B cell (primary cell): Measurements from ENCODE around the gene AVP. TPM values are rescaled to one million over a fixed set of nuclear protein-coding genes. Genes with fewer than 3 reads are reported as not detected.

Experiments used
- ATAC-seq: fragments of 200-7000 bp; cut with Tn5 transposase; one replicate; pipeline ENCODE4 v1.10.0; 2021; ENCODE audit warnings: low read depth, mild to moderate bottlenecking, moderate number of reproducible peaks, moderate library complexity
- CTCF ChIA-PET: fragments of 350-600 bp; sonication (Branson Sonifier 250); formaldehyde crosslinking; loops from one replicate; lab custom pipeline; 2021; ENCODE audit warnings: antibody characterized with exemption, inconsistent platforms; lab: Charles Lee
- POLR2A ChIA-PET: fragments of 350-600 bp; sonication (Branson Sonifier 250); formaldehyde crosslinking; loops from one replicate; lab custom pipeline; 2021; ENCODE audit warnings: antibody characterized with exemption; lab: Charles Lee
- DNase-seq: peaks from one replicate; pipeline ENCODE4 v3.0.0; 2013
- H2AFZ ChIP-seq: 2 replicates; pipeline ENCODE4 v1.6.1; 2012; ENCODE audit warnings: mild to moderate bottlenecking, low read depth, low read length; ENCODE audit not compliant: insufficient read depth, poor library complexity, severe bottlenecking
- H3K27ac ChIP-seq, 2 donors: 1 replicate in 1 of 2; 2 replicates in 1 of 2; pipeline ENCODE4 v1.5.1; 2012 to 2013; ENCODE audit warnings: low read length in 2 of 2, mild to moderate bottlenecking in 2 of 2, moderate library complexity in 1 of 2
- H3K27me3 ChIP-seq, 4 experiments: fragments of 200-600 bp in 1 of 4; sonication (generic) in 1 of 4; replicated peaks in 1 of 4; 1 replicate in 2 of 4; 2 replicates in 2 of 4; pipeline versions ENCODE4 v1.6.1 to v1.7.0; 2013 to 2016; ENCODE audit warnings: low read length in 3 of 4, mild to moderate bottlenecking in 2 of 4, mixed read lengths in 1 of 4, moderate library complexity in 1 of 4; ENCODE audit not compliant: insufficient read depth in 4 of 4, control insufficient read depth in 3 of 4; ENCODE audit errors: control extremely low read depth in 1 of 4
- H3K36me3 ChIP-seq, 2 experiments: replicated peaks in 1 of 2; 1 replicate in 1 of 2; 2 replicates in 1 of 2; pipeline versions ENCODE4 v1.6.1 to v1.7.1; 2013; ENCODE audit warnings: low read length in 1 of 2; ENCODE audit not compliant: insufficient read depth in 2 of 2, control insufficient read depth in 1 of 2; ENCODE audit errors: control extremely low read depth in 1 of 2, extremely low read depth in 1 of 2
- H3K4me1 ChIP-seq, 2 donors: fragments of 200-600 bp in 1 of 2; sonication (generic) in 1 of 2; 1 replicate in 1 of 2; 2 replicates in 1 of 2; pipeline versions ENCODE4 v1.5.1 to v1.6.1; 2013 to 2017; ENCODE audit warnings: low read length in 2 of 2; ENCODE audit not compliant: control insufficient read depth in 2 of 2, insufficient read depth in 2 of 2
- H3K4me2 ChIP-seq: replicated peaks from 2 replicates; pipeline ENCODE3; 2012; ENCODE audit warnings: mild to moderate bottlenecking, low read depth, low read length; ENCODE audit not compliant: poor library complexity, severe bottlenecking
- H3K4me3 ChIP-seq, 5 experiments: fragments of 200-600 bp in 1 of 5; sonication (generic) in 1 of 5; 1 replicate in 3 of 5; 2 replicates in 2 of 5; pipeline versions ENCODE4 v1.5.1 to v1.7.0; 2011 to 2016; ENCODE audit warnings: low read length in 4 of 5, mild to moderate bottlenecking in 4 of 5, low read depth in 2 of 5, control low read depth in 1 of 5, moderate library complexity in 1 of 5; ENCODE audit not compliant: insufficient read depth in 1 of 5; ENCODE audit errors: control extremely low read depth in 1 of 5, extremely low read depth in 1 of 5
- H3K79me2 ChIP-seq: fragments of 200-600 bp; sonication (generic); one replicate; pipeline ENCODE4 v1.6.0; 2016; ENCODE audit warnings: low read length; ENCODE audit not compliant: control insufficient read depth, insufficient read depth
- H3K9ac ChIP-seq: fragments of 200-600 bp; sonication (generic); 2 replicates; pipeline ENCODE4 v1.6.1; 2017; ENCODE audit warnings: mild to moderate bottlenecking, low read length, moderate library complexity
- H3K9me3 ChIP-seq, 3 donors: one replicate each; pipeline versions ENCODE4 v1.6.1 to v1.7.1; 2013; ENCODE audit warnings: low read length in 2 of 3; ENCODE audit not compliant: control insufficient read depth in 2 of 3, insufficient read depth in 1 of 3; ENCODE audit errors: control extremely low read depth in 1 of 3
- H4K20me1 ChIP-seq: 2 replicates; pipeline ENCODE4 v1.6.0; 2012; ENCODE audit warnings: mild to moderate bottlenecking, low read length; ENCODE audit not compliant: insufficient read depth, control insufficient read depth, poor library complexity, severe bottlenecking
- H3K27ac Mint-ChIP-seq: one replicate; pipeline ENCODE4 v1.8.0; 2021; ENCODE audit warnings: mixed read lengths
- H3K27me3 Mint-ChIP-seq: one replicate; pipeline ENCODE4 v1.8.0; 2021; ENCODE audit warnings: mixed read lengths
- H3K4me1 Mint-ChIP-seq: one replicate; pipeline ENCODE4 v1.8.0; 2021; ENCODE audit warnings: mixed read lengths
- H3K4me3 Mint-ChIP-seq: one replicate; pipeline ENCODE4 v1.8.0; 2021; ENCODE audit warnings: mixed read lengths
- H3K9me3 Mint-ChIP-seq: one replicate; pipeline ENCODE4 v1.8.0; 2022; ENCODE audit warnings: mixed read lengths; ENCODE audit not compliant: insufficient read depth
- EZH2 ChIP-seq: IDR thresholded peaks from 2 replicates; pipeline ENCODE4 v1.6.1; 2012; ENCODE audit warnings: borderline replicate concordance, low read depth, mild to moderate bottlenecking, moderate library complexity, low read length; ENCODE audit not compliant: insufficient read depth, poor library complexity, severe bottlenecking
- WGBS: methylation state at CpG from one replicate; pipeline ENCODE4 v1.1.5; 2013; ENCODE audit warnings: missing lambda C conversion rate; ENCODE audit not compliant: insufficient coverage; 5-methylcytosine and 5-hydroxymethylcytosine counted together
- intact Hi-C: fragments of 100-400 bp; cut with micrococcal nuclease; formaldehyde crosslinking; loops from one replicate; pipeline ENCODE4 v1.10.0; 2022
- polyA plus RNA-seq: library from polyadenylated mRNA; depleted of rRNA; stranded (reverse); fragments of >200 nt; gene quantifications from 2 replicates; pipeline ENCODE4 v1.2.3, GENCODE V29; 2012
- total RNA-seq, 2 donors: library from RNA; stranded (reverse); fragments of 120-200 nt in 1 of 2; gene quantifications; 1 replicate in 1 of 2; 2 replicates in 1 of 2; pipeline versions ENCODE4 v1.2.3 to v1.2.4, GENCODE V29; 2013 to 2022
- TF ChIP-seq, protein P1 (sequence below): fragments of 200-600 bp; IDR thresholded peaks from one replicate; pipeline ENCODE4 v1.8.0; 2022; ENCODE audit warnings: antibody characterized with exemption, mild to moderate bottlenecking

Gene AVP
- total and polyA plus RNA-seq, 2 donors (not counting 1 experiment from before 2014, with no cell fraction given), result 4.5 TPM; not detected in 1

DNA sequence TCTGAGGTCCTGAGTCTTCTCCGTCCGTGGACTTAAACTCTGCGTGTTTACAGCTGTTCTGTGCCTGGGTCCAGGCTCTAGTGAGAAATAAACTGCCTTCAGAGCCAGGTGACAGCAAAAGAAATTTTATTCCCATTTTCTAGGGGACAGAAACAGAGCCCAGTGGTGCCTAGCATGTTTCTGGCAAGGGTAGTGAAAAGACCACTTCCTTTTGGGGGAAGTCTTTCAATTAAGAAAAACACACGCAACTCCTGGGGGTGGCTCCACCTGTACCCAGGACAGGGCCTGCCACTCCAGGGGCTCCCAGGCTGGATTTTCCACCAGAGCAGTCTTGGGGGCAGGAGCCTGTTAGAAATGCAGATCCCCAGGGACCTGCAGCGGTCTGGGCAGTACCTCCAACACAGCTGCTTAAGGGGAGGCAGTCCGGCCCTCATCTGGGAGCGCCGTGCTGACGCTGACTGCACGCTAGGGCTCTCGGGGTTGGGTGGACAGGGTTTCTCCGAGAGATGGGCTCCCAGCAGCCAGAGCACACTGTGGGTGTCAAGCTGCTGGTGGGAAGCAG, 23.0 kb upstream of the AVP start:
- DNase-seq, result no peak
- Mint-ChIP-seq H3K4me1 (no peaks in the 10 kb centered on the region), H3K27ac (no peak overlapping the region), H3K4me3 (no peak overlapping the region), H3K9me3 (no peaks in the 10 kb centered on the region), H3K27me3 (peaks cover 4% of the 10 kb centered on the region)
- H3K9ac ChIP-seq, result no peak overlapping the region
- ATAC-seq, result no peak
- POLR2A ChIA-PET, result no interaction called here
- WGBS, result 86% methylated on average over 12 of the region's 12 CpGs
- H3K4me3 ChIP-seq, result no peak overlapping the region
- H3K4me1 ChIP-seq, result no peaks in the 10 kb centered on the region
- H3K79me2 ChIP-seq, result no peaks in the 10 kb centered on the region
- no peaks in the 10 kb centered on the region for H3K9me3 ChIP-seq
- CTCF ChIA-PET, result interaction anchor here (0.6 kb wide), 1 partner anchor 53 kb away, joined by 4 read pairs; no protein-coding TSS in a partner anchor
- no peak overlapping the region for H3K4me2 ChIP-seq
- H3K27ac ChIP-seq, result no peak overlapping the region
- H4K20me1 ChIP-seq, result no peaks in the 10 kb centered on the region
- no peak overlapping the region for H2AFZ ChIP-seq
- intact Hi-C loops, result no loop called here
- no peak for TF ChIP-seq EZH2
- TF ChIP-seq, protein P1, sequence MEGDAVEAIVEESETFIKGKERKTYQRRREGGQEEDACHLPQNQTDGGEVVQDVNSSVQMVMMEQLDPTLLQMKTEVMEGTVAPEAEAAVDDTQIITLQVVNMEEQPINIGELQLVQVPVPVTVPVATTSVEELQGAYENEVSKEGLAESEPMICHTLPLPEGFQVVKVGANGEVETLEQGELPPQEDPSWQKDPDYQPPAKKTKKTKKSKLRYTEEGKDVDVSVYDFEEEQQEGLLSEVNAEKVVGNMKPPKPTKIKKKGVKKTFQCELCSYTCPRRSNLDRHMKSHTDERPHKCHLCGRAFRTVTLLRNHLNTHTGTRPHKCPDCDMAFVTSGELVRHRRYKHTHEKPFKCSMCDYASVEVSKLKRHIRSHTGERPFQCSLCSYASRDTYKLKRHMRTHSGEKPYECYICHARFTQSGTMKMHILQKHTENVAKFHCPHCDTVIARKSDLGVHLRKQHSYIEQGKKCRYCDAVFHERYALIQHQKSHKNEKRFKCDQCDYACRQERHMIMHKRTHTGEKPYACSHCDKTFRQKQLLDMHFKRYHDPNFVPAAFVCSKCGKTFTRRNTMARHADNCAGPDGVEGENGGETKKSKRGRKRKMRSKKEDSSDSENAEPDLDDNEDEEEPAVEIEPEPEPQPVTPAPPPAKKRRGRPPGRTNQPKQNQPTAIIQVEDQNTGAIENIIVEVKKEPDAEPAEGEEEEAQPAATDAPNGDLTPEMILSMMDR, result no peak
- no peaks in the 10 kb centered on the region for H3K27me3 ChIP-seq
- H3K36me3 ChIP-seq, result peaks cover 0 to 23% of the 10 kb centered on the region in 2 experiments

DNA sequence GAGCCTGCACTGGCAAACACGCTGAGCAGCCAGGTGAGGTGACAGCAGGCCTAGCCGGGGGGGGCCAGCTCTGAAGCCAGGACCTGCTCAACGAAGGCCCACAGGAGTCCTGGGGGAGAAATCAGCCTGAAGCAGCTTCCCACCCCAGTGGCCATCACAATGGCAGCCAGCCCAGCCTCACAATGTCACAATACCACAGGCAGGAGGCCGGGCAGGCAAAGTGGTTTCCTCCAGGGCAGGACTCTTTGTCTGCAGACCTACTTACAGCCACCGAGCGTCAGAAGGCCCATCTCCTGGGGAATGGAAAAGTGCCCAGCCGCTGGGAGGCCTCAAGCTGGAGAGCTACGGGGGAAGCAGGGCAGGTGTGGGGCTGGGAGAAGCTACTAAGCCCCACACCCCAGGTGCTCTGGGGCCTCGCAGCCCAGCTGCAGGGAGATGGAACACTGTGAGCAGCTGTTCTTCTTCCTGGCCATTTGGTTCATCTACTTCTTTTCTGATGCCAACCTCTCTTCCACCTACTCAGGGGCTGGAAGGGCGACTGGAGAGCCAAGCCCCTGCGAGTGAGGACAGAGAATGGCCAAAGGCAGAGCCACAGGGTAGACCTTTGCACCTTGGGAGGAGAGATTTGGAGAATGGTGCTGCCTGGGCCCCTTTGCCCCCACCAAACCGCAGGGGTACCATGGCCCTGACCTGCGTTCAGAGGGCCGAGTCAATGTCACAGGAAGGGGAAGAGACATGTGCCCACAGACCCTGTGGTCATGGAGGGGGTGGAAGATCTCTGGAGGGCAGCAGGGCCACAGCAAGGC, 22.3 kb upstream of the AVP start:
- Mint-ChIP-seq H3K4me1 (peaks cover 5% of the 10 kb centered on the region), H3K27me3 (peaks cover 4% of the 10 kb centered on the region), H3K4me3 (no peak overlapping the region), H3K9me3 (no peaks in the 10 kb centered on the region), H3K27ac (peak overlapping the region; percentile 41)
- WGBS, result 41% methylated on average over 14 of the region's 14 CpGs
- POLR2A ChIA-PET, result no interaction called here
- H3K9ac ChIP-seq, result no peak overlapping the region
- TF ChIP-seq, protein P1, result no peak
- no peak for TF ChIP-seq EZH2
- H3K36me3 ChIP-seq, result peaks cover 0 to 23% of the 10 kb centered on the region in 2 experiments
- H4K20me1 ChIP-seq, result no peaks in the 10 kb centered on the region
- H3K79me2 ChIP-seq, result no peaks in the 10 kb centered on the region
- intact Hi-C loops, result no loop called here
- H3K27ac ChIP-seq, result no peak overlapping the region
- H3K4me3 ChIP-seq, result no peak overlapping the region
- CTCF ChIA-PET, result interaction anchor here (0.6 kb wide), 1 partner anchor 53 kb away, joined by 4 read pairs; no protein-coding TSS in a partner anchor
- H3K9me3 ChIP-seq, result no peaks in the 10 kb centered on the region
- H3K4me2 ChIP-seq, result no peak overlapping the region
- no peak overlapping the region for H2AFZ ChIP-seq
- DNase-seq (no peak), ATAC-seq (no peak)
- no peaks in the 10 kb centered on the region for H3K27me3 ChIP-seq
- peaks cover 4 to 5% of the 10 kb centered on the region in 2 donors for H3K4me1 ChIP-seq
